HepG2 (cell line): Measurements from ENCODE around the gene PRR11. TPM values are rescaled to one million over a fixed set of nuclear protein-coding genes. Genes with fewer than 3 reads are reported as not detected.

ENCODE experiments used
- BRF2 ChIP-seq: sonication (generic); formaldehyde crosslinking; IDR thresholded peaks from 2 replicates; pipeline ENCODE4 v1.8.1; 2022; ENCODE audit warnings: mild to moderate bottlenecking, missing genetic modification reagents
- KDM2A ChIP-seq: sonication (generic); formaldehyde crosslinking; IDR thresholded peaks from 2 replicates; pipeline ENCODE4 v1.4.0; 2020; ENCODE audit warnings: low read depth, missing genetic modification reagents, borderline replicate concordance
- KDM3A ChIP-seq: IDR thresholded peaks from 2 replicates; pipeline ENCODE4 v1.6.1; 2018; ENCODE audit warnings: low read depth, missing compliant biosample characterization
- MXD3 ChIP-seq: IDR thresholded peaks from 2 replicates; pipeline ENCODE4 v1.6.1; 2016; ENCODE audit warnings: mild to moderate bottlenecking, missing biosample characterization, missing genetic modification reagents
- NAIF1 ChIP-seq: sonication (generic); formaldehyde crosslinking; IDR thresholded peaks from 2 replicates; pipeline ENCODE4 v1.5.0; 2020; ENCODE audit warnings: mild to moderate bottlenecking, missing genetic modification reagents, borderline replicate concordance
- SMAD3 ChIP-seq: sonication (generic); formaldehyde crosslinking; IDR thresholded peaks from 2 replicates; pipeline ENCODE4 v1.4.0; 2020; ENCODE audit warnings: missing genetic modification reagents
- TBL1XR1 ChIP-seq: fragments of 150-350 bp; IDR thresholded peaks from 2 replicates; pipeline ENCODE4 v1.6.1; 2014; ENCODE audit warnings: borderline replicate concordance, low read length; ENCODE audit not compliant: partially characterized antibody
- THAP9 ChIP-seq: sonication (generic); formaldehyde crosslinking; IDR thresholded peaks from 2 replicates; pipeline ENCODE4; 2020; ENCODE audit warnings: missing genetic modification reagents, mild to moderate bottlenecking, borderline replicate concordance
- ZBTB46 ChIP-seq: sonication (generic); formaldehyde crosslinking; IDR thresholded peaks from 2 replicates; pipeline ENCODE4 v1.4.0; 2020; ENCODE audit warnings: mild to moderate bottlenecking, missing genetic modification reagents, borderline replicate concordance
- ZNF160 ChIP-seq: sonication (generic); formaldehyde crosslinking; IDR thresholded peaks from 2 replicates; pipeline ENCODE4 v1.8.0; 2022; ENCODE audit warnings: mild to moderate bottlenecking, inconsistent platforms, missing genetic modification reagents
- ZNF205 ChIP-seq: IDR thresholded peaks from 2 replicates; pipeline ENCODE4 v1.6.1; 2018; ENCODE audit warnings: missing biosample characterization, missing genetic modification reagents
- ZNF280B ChIP-seq: sonication (generic); formaldehyde crosslinking; IDR thresholded peaks from 2 replicates; pipeline ENCODE4 v1.5.0; 2020; ENCODE audit warnings: missing genetic modification reagents, mild to moderate bottlenecking, borderline replicate concordance
- ZNF326 ChIP-seq: sonication (generic); formaldehyde crosslinking; IDR thresholded peaks from 2 replicates; pipeline ENCODE4 v1.4.0; 2020; ENCODE audit warnings: missing genetic modification reagents, borderline replicate concordance
- ZNF512B ChIP-seq: sonication (generic); formaldehyde crosslinking; IDR thresholded peaks from 2 replicates; pipeline ENCODE4 v1.5.1; 2020; ENCODE audit warnings: missing genetic modification reagents, mild to moderate bottlenecking, borderline replicate concordance
- ZNF580 ChIP-seq: IDR thresholded peaks from 2 replicates; pipeline ENCODE4 v1.6.1; 2016; ENCODE audit warnings: low read depth, borderline replicate concordance
- polyA plus RNA-seq, 8 experiments: library from polyadenylated mRNA; depleted of rRNA in 3 of 8; stranded (reverse) in 7 of 8; unstranded in 1 of 8; fragments of >200 nt; fragmentation: Illumina TruSeq in 4 of 8; extraction: Trizol in 4 of 8; gene quantifications; 2 replicates each; pipeline versions ENCODE4 v1.2.1 to v1.2.3, GENCODE V29; 2011 to 2016; ENCODE audit warnings: low read depth in 4 of 8, missing spikeins in 1 of 8, mixed read lengths in 1 of 8; ENCODE audit not compliant: insufficient read depth in 1 of 8
- total RNA-seq, 5 experiments: library from RNA; depleted of rRNA; stranded (reverse); fragments of >200 nt; fragmentation: Illumina TruSeq; extraction: Trizol; gene quantifications; 2 replicates each; pipeline ENCODE4 v1.2.3, GENCODE V29; 2016; ENCODE audit warnings: low read depth in 1 of 5

PRR11 gene
- total and polyA plus RNA-seq, 2 of the 13 experiments (the other 11 are each of a cell fraction or from before 2014, with no cell fraction given), result 35.7 to 39.2 TPM

GRCh38 chr17:59220328-59221158 lies 65.0 kb downstream of the PRR11 start, which contains the start of gene GDPD1 (continued):
- TF ChIP-seq THAP9 (CRISPR knock-in tag) (peak; percentile 90; the same call in 1 of the 2 replicates), ZBTB46 (CRISPR knock-in tag) (no peak), ZNF512B (peak; percentile 87; the same call in 1 of the 2 replicates), KDM2A (peak; percentile 94), ZNF280B (peak; percentile 10; the same call in 1 of the 2 replicates), KDM3A (CRISPR knock-in tag) (peak; percentile 83; the same call in 1 of the 2 replicates), TBL1XR1 (no peak), ZNF580 (CRISPR knock-in tag) (peak; percentile 55; the same call in 1 of the 2 replicates), SMAD3 (CRISPR knock-in tag) (peak; percentile 68; the same call in 1 of the 2 replicates), NAIF1 (CRISPR knock-in tag) (peak; percentile 83; the same call in 1 of the 2 replicates), BRF2 (CRISPR knock-in tag) (0 out of 2 replicates have a peak, but pooled peaks have one; percentile 57), ZNF160 (peak; percentile 35; the same call in 1 of the 2 replicates), MXD3 (peak; percentile 64), ZNF326 (CRISPR knock-in tag) (no peak), ZNF205 (CRISPR knock-in tag) (peak; percentile 90; the same call in 1 of the 2 replicates)
